Measurements from ENCODE around the gene C2orf78.

Gene C2orf78

DNA sequence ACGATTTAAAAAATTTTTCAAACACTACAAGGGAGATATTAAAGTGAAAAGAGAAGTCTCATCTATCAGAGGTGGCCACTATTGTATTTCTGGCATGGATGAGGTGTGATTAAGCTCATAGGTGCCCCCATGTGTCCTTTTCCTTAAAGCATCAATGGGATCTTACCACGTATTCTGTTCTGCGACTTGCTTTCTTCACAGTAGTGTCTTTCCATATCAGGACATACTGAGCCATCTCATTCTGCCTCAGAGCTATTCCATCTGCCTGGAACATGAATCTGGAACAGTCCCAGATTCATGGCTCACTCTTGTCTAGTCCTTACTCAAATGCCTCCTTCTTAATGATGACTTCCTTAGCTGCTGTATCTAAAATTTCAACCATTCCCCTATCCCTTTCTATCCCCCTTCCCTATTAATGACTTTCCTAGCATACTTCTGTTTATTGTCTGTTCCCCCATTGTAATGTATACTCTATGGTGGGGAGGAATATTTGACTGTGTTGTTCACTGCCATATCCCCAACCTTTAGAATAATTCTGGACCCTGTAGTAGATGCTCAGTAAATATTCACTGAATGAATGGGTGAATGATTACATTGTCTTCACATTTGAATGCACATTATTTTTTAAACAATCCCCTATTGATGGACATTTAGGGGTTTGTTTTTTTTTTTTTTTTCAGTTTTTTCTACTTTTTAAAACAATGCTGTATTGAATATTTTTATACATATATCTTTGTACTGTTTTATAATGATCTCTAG is 55.8 kb downstream of the C2orf78 start:
- TF ChIP-seq, protein P1, sequence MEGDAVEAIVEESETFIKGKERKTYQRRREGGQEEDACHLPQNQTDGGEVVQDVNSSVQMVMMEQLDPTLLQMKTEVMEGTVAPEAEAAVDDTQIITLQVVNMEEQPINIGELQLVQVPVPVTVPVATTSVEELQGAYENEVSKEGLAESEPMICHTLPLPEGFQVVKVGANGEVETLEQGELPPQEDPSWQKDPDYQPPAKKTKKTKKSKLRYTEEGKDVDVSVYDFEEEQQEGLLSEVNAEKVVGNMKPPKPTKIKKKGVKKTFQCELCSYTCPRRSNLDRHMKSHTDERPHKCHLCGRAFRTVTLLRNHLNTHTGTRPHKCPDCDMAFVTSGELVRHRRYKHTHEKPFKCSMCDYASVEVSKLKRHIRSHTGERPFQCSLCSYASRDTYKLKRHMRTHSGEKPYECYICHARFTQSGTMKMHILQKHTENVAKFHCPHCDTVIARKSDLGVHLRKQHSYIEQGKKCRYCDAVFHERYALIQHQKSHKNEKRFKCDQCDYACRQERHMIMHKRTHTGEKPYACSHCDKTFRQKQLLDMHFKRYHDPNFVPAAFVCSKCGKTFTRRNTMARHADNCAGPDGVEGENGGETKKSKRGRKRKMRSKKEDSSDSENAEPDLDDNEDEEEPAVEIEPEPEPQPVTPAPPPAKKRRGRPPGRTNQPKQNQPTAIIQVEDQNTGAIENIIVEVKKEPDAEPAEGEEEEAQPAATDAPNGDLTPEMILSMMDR (IDR thresholded peaks at IDR 0.05; ENCODE audit: extremely low read depth, missing control alignments), result no peak
- no peak for DNase-seq (ENCODE audit: low spot score)

DNA sequence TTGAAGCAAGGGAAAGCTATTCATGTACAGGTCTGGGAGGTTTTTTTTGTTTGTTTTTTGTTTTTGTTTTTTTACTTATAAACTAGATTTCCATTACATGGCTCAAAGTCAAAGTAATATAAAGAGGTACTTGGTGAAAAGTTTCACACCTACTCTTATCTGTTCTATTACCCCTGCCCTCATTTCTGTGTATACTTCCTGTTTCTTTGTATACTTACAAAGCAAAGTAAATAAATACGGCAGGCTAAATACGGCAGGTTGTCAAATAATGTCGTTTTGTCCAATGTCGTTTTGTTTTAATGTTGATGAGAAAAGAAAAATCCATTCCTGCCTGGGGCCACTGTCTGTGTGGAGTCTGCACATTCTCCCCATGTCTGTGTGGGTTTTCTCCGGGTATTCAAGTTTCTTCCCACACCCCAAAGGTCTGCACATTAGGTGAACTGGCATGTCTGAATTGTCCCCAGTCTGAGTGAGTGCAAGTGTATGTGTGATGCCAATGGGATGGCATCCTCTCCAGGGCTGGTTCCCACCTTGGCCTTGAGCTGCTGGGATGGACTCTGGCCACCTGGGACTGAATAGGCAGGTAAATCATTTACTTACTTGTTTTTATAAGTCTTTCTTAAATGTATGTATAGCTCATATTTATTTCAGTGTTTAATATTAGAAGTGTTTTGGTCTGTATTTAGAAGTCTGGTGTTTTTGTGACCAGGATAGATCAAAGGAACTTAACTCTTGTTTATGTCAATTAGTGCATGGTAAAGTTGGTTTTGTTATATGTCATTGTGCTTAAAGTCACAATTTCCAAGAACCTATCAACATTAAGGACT is 58.1 kb downstream of the C2orf78 start:
- no peak for DNase-seq (ENCODE audit: low spot score)
- TF ChIP-seq, protein P1 (IDR thresholded peaks at IDR 0.05; ENCODE audit: extremely low read depth, missing control alignments), result no peak

DNA sequence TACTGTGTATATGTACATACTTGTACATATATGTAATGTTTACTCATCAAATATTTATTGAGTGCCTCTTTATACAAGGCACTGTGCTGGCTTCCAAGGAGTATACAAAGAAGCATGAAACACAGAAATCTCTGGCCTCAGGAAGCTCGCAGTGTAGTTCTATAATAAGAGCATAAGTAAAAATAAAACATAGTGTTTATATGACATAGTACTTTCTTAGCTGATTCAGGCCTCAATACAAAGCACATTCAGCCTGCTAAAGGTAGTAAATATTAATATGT is 58.7 kb downstream of the C2orf78 start:
- no peak for DNase-seq (ENCODE audit: low spot score)
- TF ChIP-seq, protein P1 (IDR thresholded peaks at IDR 0.05; ENCODE audit: extremely low read depth, missing control alignments), result no peak

DNA sequence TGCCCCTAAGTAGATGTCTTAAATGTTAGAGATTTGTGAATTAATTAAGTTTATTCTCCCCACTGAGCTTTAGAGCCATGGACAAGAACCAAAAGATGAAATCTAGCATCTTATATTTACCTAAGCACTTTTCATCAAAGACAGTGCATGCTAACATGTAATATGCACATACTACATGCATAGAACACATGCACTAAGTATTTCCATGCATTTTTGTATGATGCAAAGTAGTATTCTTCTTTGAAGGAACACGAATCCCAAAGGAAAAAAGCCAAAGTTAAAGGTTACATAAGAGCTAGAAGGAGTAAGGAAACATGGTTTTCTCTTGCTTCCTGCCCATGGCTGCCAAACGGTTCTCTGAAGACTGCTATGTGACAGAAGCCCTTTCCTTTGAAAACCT is 60.1 kb downstream of the C2orf78 start:
- TF ChIP-seq, protein P1 (IDR thresholded peaks at IDR 0.05; ENCODE audit: extremely low read depth, missing control alignments), result no peak
- DNase-seq (ENCODE audit: low spot score), result no peak

DNA sequence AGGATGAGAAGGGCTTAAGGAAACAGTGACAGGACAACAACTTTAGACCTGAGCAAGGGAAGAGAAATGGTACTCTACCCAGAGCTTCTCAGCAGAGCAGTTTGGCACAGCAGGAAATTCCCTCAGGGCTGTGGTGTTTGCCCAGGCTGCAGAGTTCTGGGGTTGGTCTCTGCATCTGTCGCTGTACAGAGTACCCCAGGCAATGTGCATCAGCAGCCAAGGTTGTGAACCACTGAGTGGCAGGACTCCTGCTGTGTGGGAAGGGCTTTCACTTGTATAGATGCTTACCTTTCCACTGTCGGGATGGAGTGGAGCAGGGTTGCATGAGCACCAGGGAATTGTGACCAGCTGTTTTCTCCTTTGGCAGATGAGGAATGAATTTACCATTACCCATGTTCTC is 66.0 kb downstream of the C2orf78 start:
- no peak for DNase-seq (ENCODE audit: low spot score)
- TF ChIP-seq, protein P1 (IDR thresholded peaks at IDR 0.05; ENCODE audit: extremely low read depth, missing control alignments), result no peak

DNA sequence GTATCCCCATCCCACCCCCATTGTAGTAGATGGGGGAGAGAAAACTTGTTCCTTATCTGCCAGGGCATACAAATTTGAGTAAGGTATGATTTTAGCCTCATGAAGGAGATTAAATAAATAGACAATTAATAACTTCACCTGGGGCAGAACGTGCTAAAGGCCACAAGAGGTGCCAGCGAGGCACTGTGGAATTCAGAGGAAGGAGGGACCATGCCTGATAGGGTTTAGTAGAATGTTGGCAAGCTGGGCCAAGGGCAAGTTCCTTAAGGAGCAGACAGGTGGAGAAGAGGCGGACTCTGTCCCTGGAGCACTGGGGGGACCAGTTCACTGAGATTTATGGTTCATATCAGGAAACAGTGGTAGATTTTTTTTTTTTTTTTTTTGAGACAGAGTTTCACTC is 67.3 kb downstream of the C2orf78 start:
- DNase-seq (ENCODE audit: low spot score), result no peak
- TF ChIP-seq, protein P1 (IDR thresholded peaks at IDR 0.05; ENCODE audit: extremely low read depth, missing control alignments), result no peak

DNA sequence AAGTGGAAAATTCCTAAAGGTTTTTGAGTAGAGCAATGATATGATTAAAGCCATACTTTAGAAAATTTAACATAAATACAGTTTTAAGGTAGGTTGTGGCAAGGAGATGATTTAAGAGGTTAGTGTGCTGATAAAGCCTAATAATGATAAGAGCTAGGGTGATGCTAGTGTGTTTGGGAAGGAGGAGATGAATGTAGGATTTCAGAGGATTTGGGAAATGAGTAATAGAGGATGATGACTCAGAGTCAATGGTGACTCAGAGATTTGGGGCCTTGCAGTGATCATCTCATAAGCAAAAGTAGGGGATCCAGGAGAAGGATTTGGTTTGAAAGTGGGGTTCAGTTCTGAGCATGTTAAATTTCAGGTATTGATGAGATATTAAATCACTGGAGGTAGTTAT is 68.0 kb downstream of the C2orf78 start:
- TF ChIP-seq, protein P1 (IDR thresholded peaks at IDR 0.05; ENCODE audit: extremely low read depth, missing control alignments), result no peak
- DNase-seq (ENCODE audit: low spot score), result no peak

Data from GM20000 (cell line).